IMR-90 (cell line): ENCODE measurements around the gene FOXP1. TPM values are rescaled to one million over a fixed set of nuclear protein-coding genes. Genes with fewer than 3 reads are reported as not detected.

Source experiments
- ATAC-seq: fragments of 200-7000 bp; cut with Tn5 transposase; 2 replicates; pipeline ENCODE4 v1.9.1; 2020; ENCODE audit warnings: low read depth, mild to moderate bottlenecking, moderate library complexity
- BruUV-seq: library from RNA; stranded (reverse); fragments of 400-500 nt; replicated peaks from 2 replicates; lab custom pipeline; 2021; lab: Mats Ljungman, UMichigan
- CTCF ChIA-PET: fragments of 300-600 bp; formaldehyde crosslinking; extraction: SDS; loops from one replicate; lab custom pipeline; 2021; ENCODE audit warnings: antibody characterized with exemption; lab: Yijun Ruan, JAX
- POLR2A ChIA-PET: fragments of 300-600 bp; sonication (Branson Sonifier 250); formaldehyde crosslinking; loops from one replicate; lab custom pipeline; 2022; ENCODE audit warnings: antibody characterized with exemption; ENCODE audit not compliant: unreplicated experiment; lab: Charles Lee
- DNase-seq: peaks from one replicate; pipeline ENCODE4 v3.0.0; 2013
- H2AFZ ChIP-seq: replicated peaks from 2 replicates; pipeline ENCODE3; 2013; ENCODE audit warnings: low read length, mild to moderate bottlenecking; ENCODE audit not compliant: poor library complexity
- H2AK5ac ChIP-seq: 2 replicates; pipeline ENCODE4 v1.6.1; 2013; ENCODE audit warnings: low read depth, low read length, inconsistent platforms
- H2AK9ac ChIP-seq: replicated peaks from 2 replicates; pipeline ENCODE3; 2013; ENCODE audit warnings: mild to moderate bottlenecking, low read depth, low read length, moderate library complexity; ENCODE audit not compliant: poor library complexity
- H2BK120ac ChIP-seq: 2 replicates; pipeline ENCODE4 v1.6.1; 2013; ENCODE audit warnings: low read depth, low read length, inconsistent platforms
- H2BK15ac ChIP-seq: 3 replicates; pipeline ENCODE4 v1.6.1; 2013; ENCODE audit warnings: low read depth, low read length, inconsistent platforms
- H2BK20ac ChIP-seq: 2 replicates; pipeline ENCODE4 v1.6.1; 2013; ENCODE audit warnings: low read depth, mild to moderate bottlenecking, inconsistent platforms, low read length, moderate library complexity
- H2BK5ac ChIP-seq: 2 replicates; pipeline ENCODE4 v1.6.1; 2013; ENCODE audit warnings: mild to moderate bottlenecking, low read depth, low read length, inconsistent platforms; ENCODE audit not compliant: poor library complexity, severe bottlenecking
- H3K14ac ChIP-seq: replicated peaks from 2 replicates; pipeline ENCODE4 v1.6.1; 2013; ENCODE audit warnings: low read depth, low read length, inconsistent platforms
- H3K18ac ChIP-seq: 2 replicates; pipeline ENCODE4 v1.6.1; 2013; ENCODE audit warnings: low read depth, low read length, control low read depth
- H3K23ac ChIP-seq: 2 replicates; pipeline ENCODE4 v1.6.1; 2013; ENCODE audit warnings: low read depth, low read length, inconsistent platforms
- H3K27ac ChIP-seq: 2 replicates; pipeline ENCODE4 v1.5.1; 2013; ENCODE audit warnings: mild to moderate bottlenecking, control low read depth, low read length; ENCODE audit not compliant: insufficient read depth
- H3K27me3 ChIP-seq: 2 replicates; pipeline ENCODE4 v1.6.1; 2013; ENCODE audit warnings: low read length; ENCODE audit not compliant: control insufficient read depth, insufficient read depth
- H3K36me3 ChIP-seq: 2 replicates; pipeline ENCODE4 v1.6.1; 2013; ENCODE audit warnings: low read length, mixed read lengths; ENCODE audit not compliant: control insufficient read depth, insufficient read depth
- H3K4ac ChIP-seq: 2 replicates; pipeline ENCODE4 v1.6.1; 2013; ENCODE audit warnings: low read depth, low read length, inconsistent platforms
- H3K4me1 ChIP-seq: 2 replicates; pipeline ENCODE4 v1.6.1; 2013; ENCODE audit warnings: low read length, mixed read lengths; ENCODE audit not compliant: control insufficient read depth, insufficient read depth
- H3K4me2 ChIP-seq: 2 replicates; pipeline ENCODE4 v1.6.1; 2013; ENCODE audit warnings: low read depth, mild to moderate bottlenecking, control low read depth, low read length, moderate library complexity
- H3K4me3 ChIP-seq: 2 replicates; pipeline ENCODE4 v1.5.1; 2013; ENCODE audit warnings: low read depth, mild to moderate bottlenecking, control low read depth, low read length, moderate library complexity; ENCODE audit not compliant: insufficient read depth
- H3K56ac ChIP-seq: 2 replicates; pipeline ENCODE4 v1.6.1; 2013; ENCODE audit warnings: low read length, inconsistent platforms; ENCODE audit not compliant: insufficient read depth; ENCODE audit errors: extremely low read depth
- H3K79me1 ChIP-seq, 2 experiments: 2 replicates each; pipeline ENCODE4 v1.6.1; 2013; ENCODE audit warnings: low read length in 2 of 2, inconsistent platforms in 1 of 2, low read depth in 1 of 2
- H3K9ac ChIP-seq: 2 replicates; pipeline ENCODE4 v1.6.1; 2013; ENCODE audit warnings: low read depth, low read length, control low read depth
- H3K9me1 ChIP-seq: 2 replicates; pipeline ENCODE4 v1.6.1; 2013; ENCODE audit warnings: low read length, inconsistent platforms; ENCODE audit not compliant: insufficient read depth
- H3K9me3 ChIP-seq: 2 replicates; pipeline ENCODE4 v1.6.1; 2013; ENCODE audit warnings: low read length; ENCODE audit not compliant: control insufficient read depth, insufficient read depth
- H4K20me1 ChIP-seq: 2 replicates; pipeline ENCODE4 v1.6.1; 2013; ENCODE audit warnings: low read length, inconsistent platforms; ENCODE audit not compliant: insufficient read depth
- H4K5ac ChIP-seq: 2 replicates; pipeline ENCODE4 v1.6.1; 2013; ENCODE audit warnings: mild to moderate bottlenecking, low read depth, low read length, control low read depth
- H4K8ac ChIP-seq, 2 experiments: 2 replicates each; pipeline ENCODE4 v1.6.1; 2013; ENCODE audit warnings: low read depth in 2 of 2, low read length in 2 of 2, control low read depth in 1 of 2, inconsistent platforms in 1 of 2
- H4K91ac ChIP-seq: 2 replicates; pipeline ENCODE4 v1.6.1; 2013; ENCODE audit warnings: low read depth, low read length, inconsistent platforms; ENCODE audit not compliant: insufficient read depth
- ELK1 ChIP-seq: fragments of 150-350 bp; IDR thresholded peaks from 2 replicates; pipeline ENCODE4 v1.6.1; 2016; ENCODE audit warnings: low read depth, mild to moderate bottlenecking, low read length, moderate library complexity, borderline replicate concordance
- MAZ ChIP-seq: IDR thresholded peaks from 2 replicates; pipeline ENCODE4 v1.6.1; 2012; ENCODE audit warnings: low read depth, mild to moderate bottlenecking, low read length, improper control_type of control experiment, moderate library complexity, borderline replicate concordance
- RCOR1 ChIP-seq: IDR thresholded peaks from 2 replicates; pipeline ENCODE4 v1.6.1; 2012; ENCODE audit warnings: mild to moderate bottlenecking, low read length, improper control_type of control experiment; ENCODE audit not compliant: insufficient replicate concordance
- SMC3 ChIP-seq: fragments of 150-350 bp; IDR thresholded peaks from 2 replicates; pipeline ENCODE4 v1.6.1; 2016; ENCODE audit warnings: low read depth, mild to moderate bottlenecking, antibody characterized with exemption, low read length, moderate library complexity
- WGBS, 2 experiments: methylation state at CpG; one replicate each; pipeline versions ENCODE4 v1.1.5 to v1.1.7; 2013; ENCODE audit warnings: missing lambda C conversion rate in 2 of 2; ENCODE audit not compliant: insufficient read length in 1 of 2; ENCODE audit errors: extremely low coverage in 2 of 2; 5-methylcytosine and 5-hydroxymethylcytosine counted together
- dilution Hi-C: fragments of 300-500 bp; cut with HindIII; formaldehyde crosslinking; loops from one replicate; pipeline ENCODE4 v1.14.3; 2018; ENCODE audit warnings: low sequenced_read_pairs; ENCODE audit not compliant: unreplicated experiment
- in situ Hi-C: fragments of 300-500 bp; cut with MboI; formaldehyde crosslinking; loops from 3 replicates; pipeline ENCODE4 v1.14.3; 2019; ENCODE audit warnings: low sequenced_read_pairs, inconsistent platforms, mixed read lengths
- intact Hi-C: fragments of 100-400 bp; cut with micrococcal nuclease; formaldehyde crosslinking; loops from 2 replicates; pipeline ENCODE4 v1.10.0; 2022
- polyA plus RNA-seq, 3 experiments: library from polyadenylated mRNA; depleted of rRNA; stranded (reverse); fragments of >200 nt; gene quantifications; 2 replicates each; pipeline ENCODE4 v1.2.3, GENCODE V29; 2012; ENCODE audit warnings: low replicate concordance in 1 of 3
- total RNA-seq: library from RNA; depleted of rRNA; stranded (reverse); fragments of >200 nt; gene quantifications from 2 replicates; pipeline ENCODE4 v1.2.3, GENCODE V29; 2012
- TF ChIP-seq, protein P1 (sequence below): fragments of 150-350 bp; IDR thresholded peaks from 2 replicates; pipeline ENCODE4 v1.6.1; 2017; ENCODE audit warnings: mild to moderate bottlenecking, antibody characterized with exemption, low read length, low read depth
- TF ChIP-seq, protein P2 (sequence below): conservative IDR thresholded peaks from 2 replicates; pipeline ENCODE4 v1.5.1; 2012; ENCODE audit warnings: mild to moderate bottlenecking, low read depth, low read length, improper control_type of control experiment

Gene FOXP1
- total and polyA plus RNA-seq, 2 of the 4 experiments (the other 2 are of a cell fraction), result 37.0 to 132 TPM

DNA sequence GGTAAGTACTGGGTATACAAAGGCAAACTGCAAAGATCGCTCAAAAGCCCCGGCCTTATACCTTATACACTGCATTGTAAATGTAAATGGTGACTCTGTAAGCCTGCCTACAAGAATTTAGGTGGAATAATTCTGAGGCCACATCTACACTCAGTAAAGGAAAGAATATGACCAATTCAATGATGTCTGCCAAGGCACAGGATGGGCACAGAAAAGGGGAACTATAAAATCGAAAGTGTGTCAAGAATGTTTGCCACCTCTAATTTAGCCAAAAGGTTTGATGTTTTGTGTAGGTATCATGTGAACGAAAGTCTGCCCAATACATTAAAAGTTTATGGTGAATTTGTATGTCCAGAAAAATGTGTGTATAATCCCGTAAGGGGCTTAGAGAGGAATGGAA, 96.1 kb downstream of the FOXP1 start:
- Histone ChIP-seq H3K27me3 (no peaks in the 10 kb centered on the region), H2AK9ac (no peak overlapping the region), H3K4me1 (no peaks in the 10 kb centered on the region), H4K20me1 (no peaks in the 10 kb centered on the region), H3K23ac (no peak overlapping the region), H3K9me1 (no peaks in the 10 kb centered on the region), H3K9ac (no peak overlapping the region), H3K79me1 (peaks cover 14 to 19% of the 10 kb centered on the region in 2 experiments; a peak in 3 of 4 replicates), H3K36me3 (peaks cover 5% of the 10 kb centered on the region), H3K56ac (no peak overlapping the region), H3K4ac (no peak overlapping the region), H2BK20ac (no peak overlapping the region), H4K8ac (no peak overlapping the region), H3K27ac (no peak overlapping the region), H2BK120ac (no peak overlapping the region), H4K91ac (no peak overlapping the region), H2BK5ac (no peak overlapping the region), H3K9me3 (peaks cover 6% of the 10 kb centered on the region), H3K18ac (no peak overlapping the region), H3K14ac (no peak overlapping the region), H2AFZ (no peak overlapping the region), H2AK5ac (no peak overlapping the region), H3K4me2 (no peak overlapping the region), H3K4me3 (no peak overlapping the region), H2BK15ac (no peak overlapping the region), H4K5ac (no peak overlapping the region)
- in situ Hi-C loops, result no loop called here
- TF ChIP-seq ELK1 (no peak), MAZ (no peak), RCOR1 (no peak), SMC3 (no peak)
- TF ChIP-seq, protein P1, sequence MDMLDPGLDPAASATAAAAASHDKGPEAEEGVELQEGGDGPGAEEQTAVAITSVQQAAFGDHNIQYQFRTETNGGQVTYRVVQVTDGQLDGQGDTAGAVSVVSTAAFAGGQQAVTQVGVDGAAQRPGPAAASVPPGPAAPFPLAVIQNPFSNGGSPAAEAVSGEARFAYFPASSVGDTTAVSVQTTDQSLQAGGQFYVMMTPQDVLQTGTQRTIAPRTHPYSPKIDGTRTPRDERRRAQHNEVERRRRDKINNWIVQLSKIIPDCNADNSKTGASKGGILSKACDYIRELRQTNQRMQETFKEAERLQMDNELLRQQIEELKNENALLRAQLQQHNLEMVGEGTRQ, result no peak
- TF ChIP-seq, protein P2, sequence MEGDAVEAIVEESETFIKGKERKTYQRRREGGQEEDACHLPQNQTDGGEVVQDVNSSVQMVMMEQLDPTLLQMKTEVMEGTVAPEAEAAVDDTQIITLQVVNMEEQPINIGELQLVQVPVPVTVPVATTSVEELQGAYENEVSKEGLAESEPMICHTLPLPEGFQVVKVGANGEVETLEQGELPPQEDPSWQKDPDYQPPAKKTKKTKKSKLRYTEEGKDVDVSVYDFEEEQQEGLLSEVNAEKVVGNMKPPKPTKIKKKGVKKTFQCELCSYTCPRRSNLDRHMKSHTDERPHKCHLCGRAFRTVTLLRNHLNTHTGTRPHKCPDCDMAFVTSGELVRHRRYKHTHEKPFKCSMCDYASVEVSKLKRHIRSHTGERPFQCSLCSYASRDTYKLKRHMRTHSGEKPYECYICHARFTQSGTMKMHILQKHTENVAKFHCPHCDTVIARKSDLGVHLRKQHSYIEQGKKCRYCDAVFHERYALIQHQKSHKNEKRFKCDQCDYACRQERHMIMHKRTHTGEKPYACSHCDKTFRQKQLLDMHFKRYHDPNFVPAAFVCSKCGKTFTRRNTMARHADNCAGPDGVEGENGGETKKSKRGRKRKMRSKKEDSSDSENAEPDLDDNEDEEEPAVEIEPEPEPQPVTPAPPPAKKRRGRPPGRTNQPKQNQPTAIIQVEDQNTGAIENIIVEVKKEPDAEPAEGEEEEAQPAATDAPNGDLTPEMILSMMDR, result no peak
- 80% methylated on average over 1 of the region's 5 CpGs; no CpG with 5 or more reads in 1 of the 2 experiments for WGBS, 2 experiments
- BruUV-seq, result no TSS peak
- POLR2A ChIA-PET, result no interaction called here
- no peak for ATAC-seq
- CTCF ChIA-PET, result no interaction called here
- DNase-seq, result no peak
- intact Hi-C loops, result no loop called here
- dilution Hi-C loops, result no loop called here
